GM19438 (cell line): Measurements from ENCODE around the gene DCTN3.

Experiments
- ATAC-seq: cut with Tn5 transposase; IDR thresholded peaks from one replicate; pipeline ENCODE4 v1.9.1; 2021; ENCODE audit warnings: low read depth; ENCODE audit not compliant: unreplicated experiment

DCTN3 gene

DNA sequence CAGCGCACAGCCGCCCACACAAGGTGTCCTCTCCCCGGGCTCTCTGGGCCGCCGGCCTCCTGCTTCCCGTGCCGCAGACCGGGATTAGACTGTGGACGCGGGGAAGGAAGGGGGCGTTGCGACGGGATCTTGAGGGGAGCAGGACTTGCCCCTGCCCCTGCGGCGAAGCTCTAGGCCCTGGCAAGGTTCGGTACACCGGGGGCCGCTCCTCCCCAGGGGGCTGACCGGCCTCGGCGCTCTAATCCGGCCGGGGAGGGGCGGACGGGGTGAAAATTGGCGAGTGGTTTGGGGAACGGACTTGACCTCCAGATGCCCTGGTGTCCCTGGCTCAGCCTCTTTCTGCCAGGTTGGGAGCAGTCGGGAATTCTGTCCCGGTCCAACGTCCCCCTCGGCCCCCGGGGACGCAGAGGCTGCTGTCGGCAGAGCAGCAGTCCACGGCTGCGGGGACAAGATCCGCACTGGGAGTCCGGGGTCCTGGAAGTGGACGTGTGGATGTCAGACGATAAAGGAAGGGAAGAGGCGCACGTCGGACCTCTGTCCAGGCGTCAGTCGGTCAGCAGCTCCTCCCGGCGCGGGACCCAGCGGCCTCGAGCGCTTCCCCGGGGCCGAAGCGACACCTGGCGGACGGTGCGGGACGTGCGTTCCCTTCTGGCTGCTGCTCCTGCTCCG, 28.9 kb downstream of the DCTN3 start:
- ATAC-seq: no peak

DNA sequence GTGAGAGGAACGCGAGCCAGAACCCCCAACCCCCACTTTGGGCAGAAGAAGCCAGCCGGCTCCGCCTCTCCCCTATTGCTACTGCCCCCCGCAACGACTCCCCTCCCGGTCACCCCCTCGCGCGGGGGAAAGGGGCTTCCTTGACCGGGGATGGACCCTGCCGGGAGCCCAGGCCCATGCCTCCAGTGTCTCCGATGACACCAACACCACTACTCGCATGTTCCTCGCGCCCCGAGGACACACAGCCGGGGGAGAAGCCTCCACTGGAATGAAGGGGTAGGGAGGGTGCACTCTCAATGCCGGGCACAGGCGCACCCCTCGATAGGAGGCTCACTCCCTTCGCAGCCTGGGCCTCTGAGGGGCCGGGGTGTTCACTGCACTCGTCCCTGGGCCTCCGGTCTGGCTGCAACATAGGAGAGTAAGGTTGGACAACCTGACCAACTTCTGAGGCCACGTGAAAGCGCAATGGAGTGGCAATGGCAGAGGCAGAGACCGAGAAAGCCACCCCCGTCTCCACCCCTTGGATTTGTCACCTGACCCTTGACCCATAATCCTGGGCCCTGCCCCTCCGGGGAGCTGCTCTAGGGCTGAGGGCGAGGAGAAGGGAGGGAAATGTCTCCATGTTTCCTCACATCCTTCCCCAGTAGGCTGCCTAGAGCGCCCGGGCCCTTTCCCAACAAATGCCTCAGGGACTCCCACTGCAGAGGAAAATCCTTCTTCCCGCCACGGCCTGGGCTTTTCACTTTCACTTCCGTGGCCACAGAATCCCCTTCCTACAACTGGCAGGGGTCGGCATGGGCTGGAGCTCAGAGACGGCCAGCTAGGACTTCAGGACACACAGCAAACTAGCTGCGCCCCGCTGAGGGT, 29.7 kb downstream of the DCTN3 start:
- ATAC-seq: no peak

DNA sequence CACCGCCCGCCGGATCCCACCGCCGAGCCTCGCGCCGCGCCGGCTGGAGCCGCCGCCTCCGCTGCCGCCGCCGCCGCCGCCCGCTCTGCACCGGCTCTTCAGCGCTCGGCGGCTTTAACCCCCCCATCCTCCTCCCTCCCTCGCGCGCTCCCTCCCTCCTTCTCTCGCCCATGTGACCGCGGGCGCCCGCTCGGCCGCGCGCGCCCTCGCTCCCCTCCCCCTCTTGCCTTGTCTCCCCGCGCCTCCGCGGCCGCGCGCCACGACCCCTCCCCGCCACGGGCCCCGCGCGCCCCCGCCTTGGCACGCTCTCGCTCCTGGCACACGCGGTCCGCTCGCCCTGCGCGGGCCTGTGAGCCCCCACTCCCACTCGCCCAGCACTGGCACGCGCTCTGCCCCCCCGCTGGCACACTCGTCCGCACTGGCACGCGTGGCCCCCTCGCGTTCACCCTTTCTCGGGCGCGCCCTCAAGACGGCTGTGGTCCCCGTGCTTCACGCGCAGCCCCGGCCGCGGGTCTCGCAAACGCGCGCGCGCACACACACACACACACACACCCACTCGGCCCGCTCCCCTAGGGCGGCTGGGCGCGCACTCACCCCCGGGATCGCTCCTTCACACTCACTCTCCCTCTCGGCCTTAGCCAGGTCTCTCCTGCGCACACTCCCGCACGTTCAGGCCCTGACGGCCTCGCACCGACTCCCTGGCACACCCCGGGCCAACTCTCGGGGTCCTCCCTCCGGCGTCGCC, 30.5 kb downstream of the DCTN3 start, which contains the start of gene CNTFR:
Gene CNTFR (minus strand): TSS at position 89 of the 745 bp plus-strand sequence. CDS start 20,743 bp downstream, outside the sequence.
- ATAC-seq: no peak

DNA sequence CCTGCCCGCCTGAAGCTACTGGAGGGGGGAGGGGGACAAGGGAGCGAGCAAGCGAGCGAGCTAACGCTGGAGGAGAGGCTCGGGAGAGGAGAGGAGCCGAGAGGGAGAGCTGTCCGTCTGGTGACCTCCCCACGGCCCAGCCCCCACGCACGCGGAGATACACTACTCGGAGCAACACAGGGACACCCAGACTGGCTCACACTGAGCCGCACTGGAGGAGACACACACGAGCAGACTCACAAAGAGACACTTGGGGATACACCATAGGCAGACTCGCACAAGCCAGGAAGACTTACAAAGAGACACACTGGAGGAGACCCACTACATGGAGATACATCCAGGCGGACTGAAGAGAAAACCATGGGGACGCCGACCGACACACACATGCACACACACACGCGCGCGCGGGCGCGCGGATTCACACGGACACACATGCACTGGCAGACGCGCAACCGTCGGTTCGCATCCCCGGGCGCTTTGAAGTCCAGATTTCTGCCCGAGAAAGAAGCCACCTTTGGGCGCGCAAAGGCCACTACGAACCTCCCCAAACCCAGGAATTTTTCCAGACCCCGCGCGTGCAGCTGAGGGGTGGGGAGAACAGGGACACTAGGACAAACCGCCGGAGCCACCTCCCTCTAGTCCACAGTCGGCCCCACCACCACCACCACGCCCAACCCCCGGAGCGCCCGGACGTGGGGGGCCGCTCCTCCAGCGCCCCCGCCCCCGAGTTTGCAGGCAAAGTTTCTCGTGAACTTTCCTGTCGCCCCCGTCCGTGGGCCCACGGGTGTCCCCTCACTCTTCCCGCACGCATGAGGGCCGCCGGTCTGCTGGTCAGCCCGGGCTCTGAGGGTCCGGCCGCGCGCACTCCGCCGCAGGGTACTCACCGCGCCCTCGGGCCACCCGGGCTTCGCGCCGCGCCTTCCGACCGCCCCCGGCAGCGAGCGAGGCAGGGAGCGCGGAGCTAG, 31.3 kb downstream of the DCTN3 start:
- ATAC-seq: no peak

DNA sequence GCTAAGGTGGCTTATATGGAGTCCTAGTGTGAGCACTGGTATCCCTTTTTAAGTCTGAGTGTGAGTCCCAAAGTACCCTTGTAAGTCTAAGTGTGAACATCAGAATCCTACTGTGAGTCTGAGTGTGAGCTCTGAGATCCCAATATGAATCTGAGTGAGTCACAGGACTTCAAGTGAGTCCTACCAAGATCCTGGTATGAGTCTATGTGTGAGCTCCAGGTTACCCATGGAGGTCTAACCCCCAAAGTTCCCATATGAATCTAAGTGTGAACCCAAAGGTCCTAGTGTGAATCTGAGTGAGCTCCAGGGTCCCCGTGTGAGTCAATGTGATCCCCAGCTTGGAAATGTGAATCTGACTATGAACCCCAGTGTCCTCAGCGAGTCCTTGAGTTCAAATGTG, 33.0 kb downstream of the DCTN3 start:
- no peak for ATAC-seq

DNA sequence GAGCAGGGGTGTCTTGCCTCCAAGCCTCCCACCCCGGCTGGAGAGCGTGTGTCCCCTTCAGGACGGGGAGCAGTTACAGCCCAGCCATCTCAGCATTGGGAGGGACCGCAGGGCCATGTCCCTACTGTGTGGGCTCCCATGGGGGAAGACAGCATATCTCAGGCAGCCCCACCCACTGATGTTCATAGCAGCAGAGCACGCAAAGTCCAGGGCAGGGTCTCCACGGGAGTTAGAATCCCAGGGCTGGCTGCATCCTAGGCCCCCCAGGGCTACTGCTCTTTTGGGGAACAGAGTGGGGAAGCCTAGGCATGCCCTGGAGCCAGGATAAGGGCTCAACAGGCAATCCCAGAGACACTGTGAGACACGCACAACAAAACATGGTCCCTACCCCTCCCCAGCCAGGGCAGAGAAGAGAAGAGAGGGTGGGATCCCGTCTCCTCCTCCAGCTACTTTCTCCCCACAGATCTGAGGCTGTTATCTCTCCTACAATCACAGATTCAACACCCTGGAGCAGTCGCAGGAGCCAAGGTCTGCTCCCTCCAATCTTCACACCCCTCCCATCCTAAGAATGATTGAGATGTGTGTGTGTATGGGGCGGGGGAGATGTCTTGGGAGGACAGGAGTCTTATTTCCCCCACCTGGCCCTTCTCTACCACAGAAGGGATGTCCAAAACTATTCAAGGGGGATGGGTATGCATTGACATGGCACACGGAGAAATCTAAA, 34.2 kb downstream of the DCTN3 start:
- ATAC-seq: no peak

DNA sequence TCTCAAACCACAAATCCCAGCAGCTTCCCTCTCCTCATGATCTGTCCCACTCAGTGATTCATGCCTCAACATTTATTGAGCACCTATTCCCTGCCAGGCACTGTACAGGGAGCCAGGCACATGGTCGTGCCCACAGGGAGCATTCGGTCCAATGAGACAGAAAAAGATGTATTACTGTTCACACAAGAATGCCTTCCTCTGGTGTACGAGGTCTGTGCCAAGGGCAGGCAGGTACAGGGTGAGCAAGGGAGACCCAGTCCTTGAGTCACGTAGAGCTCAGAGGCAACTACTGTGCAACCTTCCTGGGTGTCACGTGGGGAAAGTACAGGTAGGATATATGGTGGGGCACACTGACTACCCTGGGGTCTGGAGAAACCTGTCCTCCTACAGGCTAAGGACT, 35.3 kb downstream of the DCTN3 start:
- no peak for ATAC-seq

DNA sequence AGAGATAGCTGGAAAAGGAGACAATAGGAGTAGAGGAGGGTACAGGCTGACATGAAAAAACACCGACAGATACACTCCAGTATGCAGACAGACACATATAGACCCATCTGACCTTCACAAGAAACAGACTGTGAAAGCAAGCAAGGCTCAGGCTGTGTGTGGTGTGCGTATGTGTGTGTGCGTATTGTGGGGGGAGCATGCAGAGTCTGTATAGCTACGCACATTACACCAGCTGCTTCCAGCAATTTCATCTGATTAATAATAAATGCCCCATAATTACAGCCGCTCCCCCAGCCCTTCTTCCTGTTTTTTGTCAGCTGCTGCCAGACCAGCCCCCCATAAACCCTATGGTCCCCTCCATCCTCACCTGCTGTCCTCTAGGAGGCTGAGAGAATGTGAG, 37.5 kb downstream of the DCTN3 start:
- no peak for ATAC-seq

DNA sequence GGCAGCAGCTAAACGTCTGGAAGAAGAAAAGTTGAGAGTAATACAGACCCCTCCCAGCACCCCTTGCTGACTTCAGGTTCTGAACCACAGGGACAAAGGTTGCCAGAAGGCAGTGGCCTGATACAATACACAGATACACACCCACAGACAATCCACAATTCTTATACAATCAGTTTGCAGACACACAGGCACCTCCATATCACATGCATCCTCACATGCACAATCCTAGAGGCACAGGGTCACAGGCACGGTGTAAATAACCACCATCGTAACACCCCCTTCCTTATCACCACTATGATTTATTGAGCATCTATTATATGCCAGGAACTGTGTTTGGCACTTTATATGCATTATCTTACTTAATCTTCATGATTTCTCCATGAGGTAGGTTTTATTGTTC, 39.0 kb downstream of the DCTN3 start:
- no peak for ATAC-seq

DNA sequence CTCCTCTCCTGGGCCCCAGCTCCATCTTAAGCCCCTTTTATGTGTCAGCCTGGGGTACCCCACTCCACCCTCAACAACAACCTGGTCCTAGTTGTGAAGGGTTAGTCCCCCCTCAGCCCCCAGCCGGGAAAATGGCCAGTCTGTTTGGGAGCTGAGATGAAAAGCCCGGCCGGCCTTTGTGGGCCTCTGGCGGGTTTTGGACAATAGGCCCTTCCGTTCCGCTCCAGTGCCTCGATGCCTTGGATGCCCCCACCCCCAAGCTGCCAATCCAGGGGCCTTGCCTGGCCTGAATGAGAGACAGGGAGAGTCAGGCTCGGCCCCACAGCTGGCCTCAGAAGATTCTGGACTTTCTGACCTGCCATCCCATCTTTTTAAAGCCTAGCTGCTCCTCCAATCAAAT, 39.9 kb downstream of the DCTN3 start:
- ATAC-seq: no peak

DNA sequence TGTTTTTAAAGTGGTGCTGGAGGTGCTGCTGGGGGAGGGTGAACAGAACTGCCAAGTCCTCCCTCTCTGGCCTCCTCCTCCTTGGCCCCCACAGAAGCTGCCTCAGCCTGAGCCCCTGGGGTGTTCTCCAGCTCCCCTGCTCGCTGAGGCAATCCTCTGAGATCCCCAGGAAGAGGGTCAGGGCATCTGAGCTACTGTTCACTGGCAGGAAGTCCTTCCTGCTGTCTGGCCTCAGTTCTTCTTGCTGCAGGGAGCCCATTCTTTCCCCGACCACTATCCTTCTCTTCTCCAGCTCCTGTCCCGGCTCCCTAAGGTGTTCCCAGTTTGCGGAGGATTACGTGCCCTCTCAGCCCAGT, 40.5 kb downstream of the DCTN3 start:
- no peak for ATAC-seq

DNA sequence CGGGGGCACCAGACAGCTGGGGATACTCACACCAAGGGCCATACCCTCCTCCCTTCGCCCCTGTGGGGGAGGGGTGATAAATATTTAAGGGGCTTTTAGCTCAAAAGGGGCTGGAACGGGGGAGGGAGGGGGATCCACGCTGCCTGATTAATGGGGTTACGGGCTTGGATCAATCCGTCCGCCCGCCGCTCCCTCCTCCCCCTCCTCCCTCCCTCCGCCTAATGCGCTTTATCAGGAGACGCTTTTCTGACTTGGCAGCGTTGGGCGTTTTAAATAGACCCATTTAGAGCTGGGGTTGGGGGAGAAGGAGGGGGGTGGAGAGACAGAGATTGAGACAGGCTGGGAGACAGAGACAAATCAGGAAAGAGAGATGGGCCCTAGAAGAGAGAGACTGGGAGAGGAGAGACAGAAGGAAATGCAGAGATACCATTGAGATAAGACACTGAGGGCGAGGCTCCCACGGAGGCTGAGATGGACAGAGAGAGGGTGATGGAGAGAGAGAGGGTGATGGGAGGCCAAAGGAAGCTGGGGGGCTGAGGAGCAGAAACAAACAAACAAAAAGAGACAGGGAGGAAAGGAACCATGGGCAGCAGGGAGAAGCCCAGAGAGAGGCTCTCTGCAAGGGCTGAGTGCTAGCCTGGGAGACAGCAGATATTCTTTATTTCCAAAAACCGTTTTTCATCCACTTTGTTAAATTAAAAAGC, 41.0 kb downstream of the DCTN3 start:
- ATAC-seq: no peak

DNA sequence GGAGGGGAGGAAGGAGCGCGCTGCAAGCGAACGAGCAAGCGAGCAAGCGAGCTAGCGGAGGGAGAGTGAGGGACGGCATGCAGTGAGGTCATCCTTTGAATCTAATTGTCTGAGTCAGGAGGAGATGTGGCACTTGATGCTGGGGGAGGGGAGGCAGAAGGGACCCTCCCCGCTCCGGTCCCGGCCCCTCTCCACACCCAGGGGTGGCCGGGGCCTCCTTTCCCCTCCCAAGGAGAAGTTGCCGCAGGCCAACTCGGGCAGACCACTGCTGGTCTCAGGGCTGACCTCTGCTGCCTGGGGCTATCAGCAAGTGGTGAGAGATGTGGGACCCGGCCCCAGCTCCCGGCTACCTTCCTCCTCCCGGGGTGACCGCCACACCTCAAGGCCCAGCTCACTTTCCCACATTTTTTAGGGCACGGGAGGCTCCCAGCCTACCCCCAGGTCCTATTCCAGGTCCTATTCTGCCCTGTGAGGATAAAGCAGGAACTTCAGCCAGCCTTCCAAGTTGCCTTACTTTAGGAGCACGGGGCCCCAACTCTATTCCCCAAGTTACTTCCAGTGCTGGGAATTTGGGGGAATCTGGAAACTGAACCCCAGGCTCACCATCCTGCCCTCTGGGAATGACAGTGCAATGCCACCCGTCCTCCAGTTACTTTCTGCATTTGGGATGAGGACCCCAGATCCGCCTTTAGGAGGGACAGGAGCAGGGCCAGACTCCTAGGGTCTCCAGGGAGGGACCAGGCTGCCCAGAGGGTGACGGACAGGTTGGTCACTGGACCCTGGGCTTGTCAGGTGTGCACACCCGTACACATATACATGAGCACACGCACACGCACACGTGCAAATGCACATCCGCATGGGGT, 41.8 kb downstream of the DCTN3 start:
- no peak for ATAC-seq

DNA sequence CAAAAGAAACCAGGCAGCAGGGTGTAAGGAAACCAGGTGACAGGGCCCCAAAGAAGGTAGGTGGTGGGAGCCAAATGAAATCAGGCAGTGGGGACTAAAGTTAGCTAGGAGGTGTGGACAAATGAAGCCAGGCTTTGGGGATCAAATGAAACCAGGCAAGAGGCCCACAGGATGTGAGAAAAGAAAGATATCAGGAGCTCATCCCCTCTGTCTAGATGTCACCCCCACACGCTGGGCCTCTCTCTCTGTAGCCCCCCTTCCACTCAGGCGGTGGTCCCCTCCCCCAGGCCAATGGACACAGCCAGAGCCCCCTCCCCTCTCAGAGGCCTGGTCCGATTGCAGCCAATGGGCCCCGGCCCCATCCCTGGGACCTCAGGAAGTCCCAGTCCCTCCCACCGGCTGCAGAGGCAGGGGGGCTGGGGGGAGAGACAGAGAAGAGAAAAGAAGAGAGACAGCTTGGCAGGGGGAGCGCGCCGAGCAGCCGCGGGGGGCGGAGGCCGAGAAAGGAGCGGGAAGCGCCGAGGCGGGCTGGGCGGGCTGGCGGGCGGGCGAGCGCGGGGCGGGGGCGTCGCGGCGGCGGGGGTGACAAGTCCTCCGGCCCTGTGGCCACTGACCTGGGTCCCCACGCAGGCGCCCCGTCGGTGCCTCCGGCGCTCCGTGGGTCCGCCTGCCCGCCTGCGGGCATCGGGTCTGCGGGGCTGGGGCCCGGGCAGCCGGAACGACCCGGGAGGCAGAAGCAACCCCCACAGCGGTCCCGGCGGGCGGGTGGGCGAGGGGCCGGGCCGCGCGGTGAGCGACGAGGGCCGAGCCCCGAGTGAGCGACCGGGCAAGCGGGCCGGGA, 42.7 kb downstream of the DCTN3 start:
- ATAC-seq: no peak

DNA sequence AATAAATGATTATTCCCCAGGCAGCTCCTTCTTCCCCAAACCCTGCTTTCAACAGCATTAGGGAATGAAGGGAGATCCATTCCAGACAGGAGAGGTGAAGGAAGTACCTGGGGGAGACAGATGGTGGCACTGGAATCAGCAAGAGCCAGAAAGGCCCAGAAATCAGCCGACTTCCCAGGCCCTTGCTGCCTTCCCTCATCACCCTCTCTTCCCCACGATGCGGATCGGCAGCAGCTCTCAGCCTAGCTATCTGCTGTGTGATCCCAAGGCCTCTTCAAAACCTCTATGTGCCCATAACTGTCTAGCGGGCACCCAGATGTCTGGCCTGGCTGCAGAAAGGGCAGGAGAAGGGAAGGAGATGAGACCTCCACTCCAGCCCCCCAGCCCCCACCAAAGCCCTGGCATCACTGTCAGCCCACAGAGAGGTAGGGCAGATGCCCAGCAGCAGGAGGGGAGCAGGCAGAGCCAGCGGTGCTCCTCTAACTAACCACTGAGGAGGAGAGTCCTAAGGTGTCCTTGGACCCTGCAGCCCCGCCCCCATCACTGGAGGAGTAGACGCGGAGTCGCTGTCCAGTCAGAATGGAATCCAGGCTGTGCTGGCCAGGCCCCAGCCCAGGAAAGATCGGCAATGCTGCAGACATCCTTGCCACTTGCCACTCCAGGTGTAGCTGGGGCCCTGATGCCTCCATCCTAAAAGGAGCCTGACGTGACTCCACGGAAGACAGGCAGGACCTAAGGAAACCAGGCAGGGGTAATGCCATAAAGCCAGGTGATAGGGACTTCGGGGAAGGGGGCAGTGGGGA, 43.5 kb downstream of the DCTN3 start:
- ATAC-seq: no peak

DNA sequence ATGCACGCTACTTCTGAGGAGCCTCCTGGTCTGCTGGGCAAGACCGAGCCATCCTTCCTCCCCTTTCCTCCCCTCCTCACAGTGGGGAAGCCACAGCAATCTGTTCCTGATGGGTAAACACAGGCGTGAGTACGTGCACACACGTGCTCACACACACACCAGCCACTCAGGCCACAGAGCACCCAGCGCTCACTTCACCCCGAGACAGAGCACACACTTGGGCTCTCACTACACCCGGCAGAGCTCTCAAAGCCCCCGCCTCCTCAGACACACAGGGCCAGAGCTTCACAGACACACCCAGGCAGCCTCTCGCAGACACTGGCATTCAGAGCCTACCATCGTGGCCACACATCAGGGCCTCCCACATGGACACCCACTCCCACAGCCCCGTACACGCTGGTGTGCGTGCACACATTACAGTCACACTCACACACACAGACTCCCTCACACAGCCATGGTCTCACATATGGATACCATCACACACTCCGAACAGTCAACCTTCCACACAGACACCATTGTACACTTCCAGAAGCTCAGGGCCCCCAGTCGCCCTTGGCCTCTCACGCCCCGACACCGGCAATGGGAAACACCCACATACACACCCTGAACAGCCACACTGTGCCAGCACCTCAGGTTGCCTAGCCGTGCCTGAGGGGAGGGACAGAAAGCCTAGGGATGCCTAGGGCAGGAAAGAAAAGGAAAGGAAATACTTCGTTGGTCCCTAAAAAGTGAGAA, 44.3 kb downstream of the DCTN3 start:
- no peak for ATAC-seq
